Astrocyte of the cerebellum (primary cell): ENCODE data around the gene ZNF391.
A peak's percentile ranks its signal among the peaks of the same experiment; 100 is the strongest.
"Not testable (repeated sequence)": the region's sequence is repeated elsewhere in the genome, so short reads cannot be mapped to it uniquely, and the experiment has no call there.

Experiments
- DNase-seq: peaks from one replicate; pipeline ENCODE4 v3.0.0-alpha.2; 2011; ENCODE audit warnings: low read depth
- H3K4me3 ChIP-seq: 2 replicates; pipeline ENCODE4 v1.5.1; 2011; ENCODE audit warnings: mild to moderate bottlenecking, low read depth, low read length, moderate library complexity
- CTCF ChIP-seq: IDR thresholded peaks from 2 replicates; pipeline ENCODE4 v1.5.1; 2012; ENCODE audit warnings: low read length, low read depth, moderate library complexity, mild to moderate bottlenecking; ENCODE audit errors: missing control alignments
- in situ Hi-C: cut with HindIII; loops from 2 replicates; pipeline ENCODE4 v1.10.0; 2017; ENCODE audit warnings: low sequenced_read_pairs

Gene ZNF391

DNA sequence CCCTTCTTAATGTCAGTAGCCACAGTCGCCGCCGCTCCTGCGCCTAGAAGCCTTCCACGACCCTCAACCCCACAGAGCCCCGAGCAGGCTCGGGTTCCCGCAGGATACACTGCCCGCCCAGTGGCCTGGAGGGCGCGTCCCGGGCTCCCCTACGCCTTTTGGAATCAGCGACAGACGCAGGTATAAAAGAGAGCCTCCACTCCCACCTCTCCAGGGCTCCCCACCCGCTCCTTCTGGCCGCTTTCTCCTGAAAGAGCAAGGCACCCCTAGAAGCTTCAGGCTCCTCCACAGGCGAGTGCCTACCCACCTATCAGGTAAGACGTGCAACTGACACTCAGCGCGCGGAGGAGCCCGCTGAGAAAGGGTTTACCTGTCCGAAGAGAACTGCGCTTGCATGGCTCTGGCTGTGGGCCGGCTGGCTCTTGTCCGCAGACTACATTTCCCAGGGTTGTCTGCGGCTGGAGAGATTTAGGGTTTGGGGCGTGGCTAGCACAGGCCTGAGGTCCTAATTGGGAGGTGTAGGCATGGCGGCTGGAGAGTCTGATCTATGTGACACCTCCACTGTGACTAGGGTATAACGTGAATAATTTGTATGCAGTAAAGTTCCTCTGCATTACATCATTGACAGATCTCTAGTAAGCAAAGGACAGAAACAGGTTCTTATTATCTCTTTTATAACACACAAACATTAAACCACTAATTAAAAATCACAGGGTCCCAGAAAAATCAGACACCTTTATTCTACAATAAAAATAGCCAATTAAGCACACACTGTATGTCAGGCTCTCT lies 13.5 kb upstream of the ZNF391 start:
- H3K4me3 ChIP-seq, result peak overlapping the region; percentile 60
- in situ Hi-C loops, result no loop called here
- TF ChIP-seq CTCF, result no peak
- DNase-seq, result no peak

- TF ChIP-seq CTCF, result peak; percentile 2
- in situ Hi-C loops, result no loop called here
- no peak for DNase-seq
- peak overlapping the region; percentile 3 for H3K4me3 ChIP-seq
These were observed 12.9 kb upstream of the ZNF391 start for GRCh38 chr6:27375613-27376079.

DNA sequence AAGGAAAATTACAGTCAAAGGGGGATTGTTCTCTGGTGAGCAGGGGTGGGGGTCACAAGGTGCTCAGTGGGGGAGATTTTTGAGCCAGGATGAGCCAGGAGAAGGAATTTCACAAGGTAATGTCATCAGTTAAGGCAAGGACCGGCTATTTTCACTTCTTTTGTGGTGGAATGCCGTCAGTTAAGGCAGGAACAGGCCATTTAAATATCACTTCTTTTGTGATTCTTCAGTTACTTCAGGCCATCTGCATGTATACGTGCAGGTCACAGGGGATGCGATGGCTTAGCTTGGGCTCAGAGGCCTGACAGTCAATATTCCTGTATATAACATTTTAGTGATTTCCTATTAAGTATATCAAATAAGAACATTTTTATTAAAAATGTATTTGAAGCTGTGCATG lies 10.2 kb upstream of the ZNF391 start:
- DNase-seq, H3K4me3 ChIP-seq, in situ Hi-C loops: not testable (repeated sequence)

DNA sequence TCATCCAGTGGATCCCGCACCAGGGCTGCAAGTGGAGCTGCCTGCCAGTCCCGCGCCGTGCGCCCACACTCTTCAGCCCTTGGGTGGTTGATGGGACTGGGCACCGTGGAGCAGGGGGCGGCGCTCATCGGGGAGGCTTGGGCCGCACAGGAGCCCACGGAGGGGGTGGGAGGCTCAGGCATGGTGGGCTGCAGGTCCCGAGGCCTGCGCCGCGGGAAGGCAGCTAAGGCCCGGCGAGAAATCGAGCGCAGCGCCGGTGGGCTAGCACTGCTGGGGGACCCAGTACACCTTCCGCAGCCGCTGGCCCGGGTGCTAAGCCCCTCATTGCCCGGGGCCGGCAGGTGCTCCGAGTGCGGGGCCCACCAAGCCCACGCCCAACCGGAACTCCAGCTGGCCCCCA lies 7.6 kb upstream of the ZNF391 start:
- in situ Hi-C loops, H3K4me3 ChIP-seq, DNase-seq: not testable (repeated sequence)

GRCh38 chr6:27383011-27383410 lies 5.5 kb upstream of the ZNF391 start:
- no peak for TF ChIP-seq CTCF
- no peak for DNase-seq
- no peak overlapping the region for H3K4me3 ChIP-seq
- in situ Hi-C loops, result no loop called here

DNA sequence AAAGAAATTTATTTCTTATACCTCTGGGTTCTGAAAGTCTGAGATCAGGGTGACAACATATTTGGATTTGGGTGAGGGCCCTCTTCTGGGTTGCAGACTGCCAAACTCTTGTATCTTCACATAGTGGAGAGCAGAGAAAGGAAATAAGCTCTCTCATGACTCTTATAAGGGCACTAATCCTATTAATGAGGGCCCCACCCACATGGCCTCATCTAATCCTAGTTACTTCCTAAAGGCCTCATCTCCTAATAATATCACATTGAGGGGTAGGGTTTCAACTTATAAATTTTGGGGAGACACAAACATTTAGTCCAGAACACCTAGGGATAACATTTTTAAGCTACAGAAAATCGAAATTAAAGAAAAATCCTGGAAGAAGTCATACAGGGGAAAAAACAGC lies 5.1 kb upstream of the ZNF391 start:
- in situ Hi-C loops, result no loop called here
- no peak overlapping the region for H3K4me3 ChIP-seq
- TF ChIP-seq CTCF, result no peak
- no peak for DNase-seq

DNA sequence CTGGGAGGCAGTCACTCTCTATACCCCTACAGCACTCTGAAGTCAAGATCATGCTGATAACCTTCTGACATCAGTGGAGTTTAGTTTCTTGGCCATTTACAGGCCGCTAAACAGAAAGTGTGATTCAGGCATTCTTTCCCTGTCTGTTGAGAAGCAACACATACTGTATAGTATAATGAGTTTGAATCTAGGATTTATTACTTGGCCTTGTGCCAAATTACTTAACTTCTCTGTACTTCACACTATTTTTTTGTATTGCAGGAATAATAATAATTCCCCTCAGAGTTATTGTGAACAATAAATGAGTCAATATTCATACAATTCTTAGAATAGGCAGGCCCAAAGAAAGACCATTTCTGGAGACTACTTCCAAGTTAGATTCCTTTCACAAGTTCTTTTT lies 4.1 kb downstream of the ZNF391 start:
- DNase-seq, result no peak
- in situ Hi-C loops, result no loop called here
- no peak for TF ChIP-seq CTCF
- no peak overlapping the region for H3K4me3 ChIP-seq
